ENCODE results near the gene NDRG3.

Gene NDRG3

DNA sequence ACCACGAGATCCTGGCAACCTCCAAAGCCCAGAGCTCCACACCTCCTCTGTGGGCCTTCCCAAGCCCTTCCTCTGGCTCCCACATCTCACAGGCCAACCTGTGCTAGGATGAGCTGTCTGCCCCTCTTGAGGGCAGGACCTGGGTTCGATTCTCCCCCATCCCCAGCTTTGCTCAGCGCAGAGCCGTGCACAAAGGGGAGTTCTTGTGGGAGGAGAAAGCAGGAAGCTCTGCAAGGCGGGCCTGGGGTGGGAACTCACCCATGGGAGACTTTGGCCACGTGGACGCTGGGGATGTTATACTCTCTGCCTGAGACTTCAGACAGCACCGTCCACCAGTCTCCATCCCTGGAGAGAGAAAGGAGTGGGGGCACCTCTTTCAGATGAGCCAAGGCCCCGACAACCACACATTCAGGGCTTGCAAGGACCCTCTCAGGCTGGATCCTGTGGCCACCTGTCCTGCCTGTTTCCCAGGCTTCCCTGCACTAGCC lies 112.6 kb downstream of the NDRG3 start:
- no peak for DNase-seq (ENCODE audit: low spot score)
- TF ChIP-seq, protein P1, sequence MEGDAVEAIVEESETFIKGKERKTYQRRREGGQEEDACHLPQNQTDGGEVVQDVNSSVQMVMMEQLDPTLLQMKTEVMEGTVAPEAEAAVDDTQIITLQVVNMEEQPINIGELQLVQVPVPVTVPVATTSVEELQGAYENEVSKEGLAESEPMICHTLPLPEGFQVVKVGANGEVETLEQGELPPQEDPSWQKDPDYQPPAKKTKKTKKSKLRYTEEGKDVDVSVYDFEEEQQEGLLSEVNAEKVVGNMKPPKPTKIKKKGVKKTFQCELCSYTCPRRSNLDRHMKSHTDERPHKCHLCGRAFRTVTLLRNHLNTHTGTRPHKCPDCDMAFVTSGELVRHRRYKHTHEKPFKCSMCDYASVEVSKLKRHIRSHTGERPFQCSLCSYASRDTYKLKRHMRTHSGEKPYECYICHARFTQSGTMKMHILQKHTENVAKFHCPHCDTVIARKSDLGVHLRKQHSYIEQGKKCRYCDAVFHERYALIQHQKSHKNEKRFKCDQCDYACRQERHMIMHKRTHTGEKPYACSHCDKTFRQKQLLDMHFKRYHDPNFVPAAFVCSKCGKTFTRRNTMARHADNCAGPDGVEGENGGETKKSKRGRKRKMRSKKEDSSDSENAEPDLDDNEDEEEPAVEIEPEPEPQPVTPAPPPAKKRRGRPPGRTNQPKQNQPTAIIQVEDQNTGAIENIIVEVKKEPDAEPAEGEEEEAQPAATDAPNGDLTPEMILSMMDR (IDR thresholded peaks at IDR 0.05; ENCODE audit: extremely low read depth, missing control alignments), result no peak

DNA sequence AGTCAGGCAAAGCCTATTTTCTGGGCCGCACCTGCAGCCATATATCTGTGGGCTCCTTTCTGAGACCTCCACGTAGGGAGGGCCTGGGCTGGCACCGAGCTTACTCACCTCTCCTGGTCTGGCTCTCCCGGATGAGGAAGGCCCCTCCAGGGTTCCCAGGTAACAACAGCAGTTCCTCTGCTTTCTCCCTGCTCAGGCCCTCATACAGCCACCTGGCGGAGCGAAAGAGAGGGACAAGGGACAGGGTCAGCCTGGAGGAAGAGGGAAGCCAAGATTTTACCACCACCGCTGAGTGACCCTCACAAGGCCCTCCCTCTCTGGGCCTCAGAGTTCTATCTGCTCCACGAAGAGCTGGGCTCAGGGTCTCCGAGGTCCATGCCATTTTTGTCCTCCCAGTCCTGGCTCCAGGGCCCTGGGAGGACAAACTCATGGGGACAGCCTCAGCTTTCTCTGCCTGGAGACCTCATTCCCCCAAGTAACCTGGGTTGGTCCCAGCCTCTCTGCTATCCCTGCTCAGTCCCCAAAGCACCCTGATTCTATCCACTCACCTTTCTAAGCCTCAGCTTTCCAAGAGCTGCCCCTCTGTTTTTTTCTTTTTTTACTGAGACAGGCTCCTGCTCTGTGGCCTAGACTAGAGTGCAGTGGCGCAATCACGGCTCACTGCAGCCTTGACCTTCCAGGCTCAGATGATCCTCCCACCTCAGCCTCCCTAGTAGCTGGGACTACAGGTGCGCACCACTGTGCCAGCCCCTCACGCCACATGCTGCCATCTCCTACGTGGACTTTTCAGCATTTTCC lies 113.2 kb downstream of the NDRG3 start:
- DNase-seq (ENCODE audit: low spot score), result no peak
- TF ChIP-seq, protein P1 (IDR thresholded peaks at IDR 0.05; ENCODE audit: extremely low read depth, missing control alignments), result no peak

DNA sequence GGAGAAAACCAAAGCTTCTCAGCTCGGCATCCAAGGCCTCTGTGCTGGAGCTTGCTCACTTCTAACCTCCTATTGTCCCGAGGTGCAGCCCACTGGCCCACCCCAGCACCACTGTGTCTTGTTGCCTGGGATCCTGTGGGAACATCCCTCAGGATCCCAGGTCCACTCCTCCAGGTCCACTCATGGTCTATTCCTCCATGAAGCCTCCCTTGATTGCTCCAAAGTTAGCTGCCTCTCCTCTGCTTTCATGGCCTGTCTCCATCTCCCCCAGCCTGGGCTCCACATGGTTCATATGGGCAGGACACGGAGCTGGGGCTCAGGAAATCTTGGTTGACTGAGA lies 113.8 kb downstream of the NDRG3 start:
- DNase-seq (ENCODE audit: low spot score), result no peak

DNA sequence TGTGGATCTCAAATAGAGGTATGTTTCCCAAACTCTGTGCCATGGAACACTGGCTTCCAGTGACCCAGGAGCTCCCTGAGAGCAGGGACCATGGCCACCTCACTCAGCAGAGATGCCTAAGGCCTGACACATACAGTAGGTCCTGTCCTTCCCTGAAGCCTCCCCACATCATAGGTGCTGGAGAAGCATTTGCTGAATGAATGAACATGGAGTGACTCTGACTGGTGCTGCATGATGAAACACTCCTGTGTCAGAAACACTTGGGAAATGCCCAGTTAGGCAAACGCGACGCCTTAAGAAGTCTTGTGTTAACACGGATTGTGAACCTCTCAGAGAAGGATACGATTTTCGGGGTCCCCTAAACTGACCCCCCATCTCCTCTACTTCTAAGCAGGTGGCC lies 114.2 kb downstream of the NDRG3 start:
- no peak for DNase-seq (ENCODE audit: low spot score)
- TF ChIP-seq, protein P1 (IDR thresholded peaks at IDR 0.05; ENCODE audit: extremely low read depth, missing control alignments), result no peak

More for the DNA sequence above, 113.8 kb downstream of the NDRG3 start:
- TF ChIP-seq, protein P1 (IDR thresholded peaks at IDR 0.05; ENCODE audit: extremely low read depth, missing control alignments), result no peak

DNA sequence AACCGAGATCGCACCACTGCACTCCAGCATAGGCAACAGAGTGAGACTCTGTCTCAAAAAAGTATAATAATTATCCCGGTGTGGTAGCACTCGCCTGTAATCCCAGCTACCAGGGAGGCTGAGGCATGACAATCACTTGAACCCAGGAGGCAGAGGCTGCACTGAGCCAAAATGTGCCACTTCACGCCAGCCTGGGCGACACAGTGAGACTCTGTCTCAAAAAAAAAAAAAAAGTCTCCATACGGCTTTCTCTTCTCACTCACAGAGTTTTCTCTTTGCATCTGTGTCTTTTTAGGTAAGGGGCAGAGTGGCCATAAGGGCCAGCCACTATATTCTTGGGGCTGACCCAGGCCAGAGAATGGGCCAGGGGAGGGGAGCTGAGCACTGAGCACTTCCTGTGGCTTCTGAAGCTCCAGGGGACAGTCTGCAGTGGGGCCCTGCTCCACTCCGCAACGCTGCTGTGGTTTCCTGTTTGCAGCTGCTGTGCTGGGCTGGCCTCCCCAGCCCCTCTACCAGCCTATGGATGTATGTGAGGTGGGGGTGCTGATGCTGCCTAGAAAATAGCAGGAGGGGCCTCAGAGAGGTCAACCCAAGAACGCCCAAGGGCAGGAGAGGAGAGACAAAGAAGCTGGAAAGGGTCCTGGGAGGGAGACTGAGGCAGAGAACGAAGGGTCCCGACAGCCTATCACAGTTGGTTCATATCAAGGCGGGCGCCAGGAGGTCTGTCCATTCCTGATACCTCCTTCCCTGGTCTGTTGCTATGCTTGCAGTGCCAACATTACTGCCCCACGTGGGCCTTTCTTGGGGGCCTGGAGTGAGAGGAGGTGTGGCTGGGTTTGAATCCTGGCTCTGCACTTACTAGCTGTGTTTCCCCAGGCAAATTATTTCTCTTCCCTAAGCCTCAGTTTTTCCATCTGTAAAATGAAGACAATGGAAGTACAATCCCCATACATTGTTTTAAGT lies 115.9 kb downstream of the NDRG3 start:
- TF ChIP-seq, protein P1 (IDR thresholded peaks at IDR 0.05; ENCODE audit: extremely low read depth, missing control alignments), result no peak
- DNase-seq (ENCODE audit: low spot score), result peak; percentile 65

DNA sequence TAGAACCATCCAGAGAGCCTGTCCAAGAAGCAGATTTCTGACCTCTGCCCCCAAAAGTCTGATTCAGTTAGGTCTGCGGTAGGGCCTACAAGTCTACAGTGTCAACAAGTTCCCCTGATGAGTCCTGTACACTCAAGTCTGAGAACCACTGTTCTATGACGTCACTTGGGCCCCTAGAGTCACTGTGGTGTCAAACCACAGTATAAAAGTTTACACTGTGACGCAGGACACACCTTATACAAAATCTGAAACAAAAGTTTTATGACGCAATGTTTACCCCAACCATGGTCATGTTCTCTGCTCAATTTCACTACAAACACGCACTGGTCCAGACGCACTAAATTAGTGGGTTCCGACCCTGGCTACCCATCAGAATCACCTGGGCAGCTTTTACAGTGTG lies 117.8 kb downstream of the NDRG3 start:
- no peak for DNase-seq (ENCODE audit: low spot score)
- TF ChIP-seq, protein P1 (IDR thresholded peaks at IDR 0.05; ENCODE audit: extremely low read depth, missing control alignments), result no peak

DNA sequence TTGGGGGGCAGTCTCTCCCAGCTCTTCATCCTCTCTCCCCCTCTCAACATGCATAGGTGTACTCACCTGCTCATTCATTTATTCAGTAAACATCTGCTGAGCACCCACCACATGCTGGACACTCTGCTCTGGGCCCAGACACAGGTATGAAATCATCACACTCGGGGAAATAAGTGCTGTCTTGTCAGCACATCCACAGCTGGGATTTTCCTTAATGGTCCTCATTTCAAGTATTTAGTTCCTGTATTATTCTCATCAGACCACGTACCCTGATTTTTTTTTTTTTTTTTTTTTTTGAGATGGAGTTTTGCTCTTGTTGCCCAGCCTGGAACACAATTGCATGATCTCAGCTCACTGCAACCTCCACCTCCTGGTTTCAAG lies 121.0 kb downstream of the NDRG3 start:
- DNase-seq (ENCODE audit: low spot score), result no peak
- TF ChIP-seq, protein P1 (IDR thresholded peaks at IDR 0.05; ENCODE audit: extremely low read depth, missing control alignments), result no peak
